Activated CD8-positive, alpha-beta memory T cell treated with anti-CD3 and anti-CD28 coated beads, Interleukin-2, amount 10 ng/mL, durations not matched to agents 7 days and 5 days (primary cell): Measurements from ENCODE around the gene WDR26. TPM values are rescaled to one million over a fixed set of nuclear protein-coding genes. Genes with fewer than 3 reads are reported as not detected.

ENCODE experiments used
- ATAC-seq: fragments of 150-1000 bp; cut with Tn5 transposase; one replicate; pipeline ENCODE4 v1.10.0; 2021; ENCODE audit warnings: moderate library complexity
- CTCF ChIA-PET: fragments of 350-600 bp; sonication (Branson Sonifier 250); formaldehyde crosslinking; loops from one replicate; lab custom pipeline; 2021; ENCODE audit warnings: antibody characterized with exemption; lab: Charles Lee
- DNase-seq: peaks from one replicate; pipeline ENCODE4 v3.0.0-alpha.2; 2020
- H3K27ac Mint-ChIP-seq: one replicate; pipeline ENCODE4 v1.8.0; 2021; ENCODE audit warnings: mild to moderate bottlenecking, mixed read lengths
- H3K27me3 Mint-ChIP-seq: one replicate; pipeline ENCODE4 v1.8.0; 2021; ENCODE audit warnings: mixed read lengths
- H3K36me3 Mint-ChIP-seq: one replicate; pipeline ENCODE4 v1.8.0; 2021; ENCODE audit warnings: mild to moderate bottlenecking, mixed read lengths
- H3K4me1 Mint-ChIP-seq: one replicate; pipeline ENCODE4 v1.8.0; 2021; ENCODE audit warnings: mixed read lengths
- H3K4me3 Mint-ChIP-seq: one replicate; pipeline ENCODE4 v1.8.0; 2021; ENCODE audit warnings: mild to moderate bottlenecking, moderate library complexity, mixed read lengths
- H3K9me3 Mint-ChIP-seq: one replicate; pipeline ENCODE4 v1.8.0; 2022; ENCODE audit warnings: low read depth, mixed read lengths
- total RNA-seq, 2 experiments: library from RNA; stranded (reverse); gene quantifications; one replicate each; pipeline ENCODE4 v1.2.3, GENCODE V29; 2021

The WDR26 gene
- total RNA-seq, 2 experiments from 2014 or later, result 79.0 to 84.2 TPM

DNA sequence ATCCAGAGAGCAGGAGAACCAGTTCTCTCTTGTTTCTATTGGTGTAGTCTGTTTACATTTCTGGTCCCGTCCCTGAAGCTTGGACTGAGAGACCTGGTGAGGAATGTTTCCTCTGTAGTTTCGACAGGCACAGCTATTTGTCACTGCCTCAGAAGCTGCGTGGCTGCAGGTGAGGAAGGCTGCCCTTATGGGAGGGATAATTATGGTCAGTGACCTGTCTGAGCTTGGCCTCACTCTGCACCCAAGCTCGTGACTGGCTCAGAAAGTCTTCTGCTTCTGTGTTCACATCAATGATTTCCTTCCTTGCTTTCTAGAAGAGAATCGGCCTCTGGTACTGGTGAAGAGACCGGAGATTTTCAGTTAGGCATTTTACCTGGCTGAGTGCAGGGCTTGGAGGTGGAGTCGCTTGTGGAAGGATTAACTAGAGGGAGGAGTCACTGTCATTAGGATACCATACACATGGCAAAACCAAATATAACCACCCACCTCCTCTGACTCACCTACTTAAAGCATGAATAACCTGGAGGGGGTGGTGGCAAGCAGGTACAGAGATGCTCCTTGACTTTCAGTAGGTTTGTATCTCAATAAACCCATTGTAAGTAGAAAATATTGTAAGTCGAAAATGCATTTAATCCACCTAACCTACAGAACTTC is 19.9 kb upstream of the WDR26 start:
- Mint-ChIP-seq H3K9me3 (no peaks in the 10 kb centered on the region), H3K4me1 (peaks cover 33% of the 10 kb centered on the region), H3K4me3 (no peak overlapping the region), H3K27me3 (no peaks in the 10 kb centered on the region), H3K36me3 (peaks cover 8% of the 10 kb centered on the region), H3K27ac (no peak overlapping the region)
- CTCF ChIA-PET, result interaction anchor here (2.4 kb wide), 1 partner anchor 12 kb away, joined by 6 read pairs; no protein-coding TSS in a partner anchor
- DNase-seq, result no peak
- no peak for ATAC-seq

DNA sequence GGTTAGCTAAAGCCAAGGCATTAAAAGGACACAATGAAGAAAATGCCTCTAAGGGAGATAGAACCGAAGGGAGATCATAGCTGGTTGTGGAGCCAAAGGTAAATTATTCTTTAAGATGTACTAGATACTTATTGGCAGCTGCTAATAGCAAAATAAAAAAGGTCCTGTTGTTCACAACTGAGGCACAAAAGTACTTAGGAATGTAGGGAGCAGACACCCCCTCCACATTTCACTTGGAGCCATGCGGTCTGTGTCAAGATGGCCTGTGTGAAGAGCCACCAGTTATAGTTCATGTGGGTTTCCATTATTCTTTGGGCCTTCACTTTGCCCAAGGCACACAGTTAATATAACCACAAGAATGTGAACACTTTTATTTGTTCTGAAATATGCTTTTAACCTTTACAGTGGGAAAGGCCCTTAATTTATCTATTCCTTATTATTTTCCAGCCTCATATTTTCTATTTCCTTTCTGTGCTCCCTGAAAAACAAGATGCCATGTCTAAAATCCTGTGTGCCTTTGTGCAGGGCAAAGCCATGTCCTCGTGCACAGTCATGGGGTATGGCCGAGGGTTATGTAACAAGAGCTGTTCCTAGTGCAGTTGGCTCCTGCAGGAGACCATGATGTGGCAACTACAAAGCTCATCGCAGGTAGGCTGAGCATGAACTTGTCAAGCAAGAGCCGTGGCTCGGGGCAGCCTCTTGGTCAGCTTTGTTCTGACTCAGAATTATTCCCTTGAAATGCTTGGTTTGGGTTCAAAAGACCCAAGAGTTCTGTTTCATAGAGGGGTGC is 16.2 kb upstream of the WDR26 start:
- CTCF ChIA-PET, result interaction anchor here (0.6 to 1.8 kb wide), 4 partner anchors 12 to 335 kb away, joined by 3 to 7 read pairs (median 4); partner anchors contain the start of gene WDR26
- ATAC-seq, result no peak
- no peak for DNase-seq
- Mint-ChIP-seq H3K36me3 (peaks cover 9% of the 10 kb centered on the region), H3K27ac (no peak overlapping the region), H3K4me1 (peaks cover 14% of the 10 kb centered on the region), H3K4me3 (no peak overlapping the region), H3K27me3 (no peaks in the 10 kb centered on the region), H3K9me3 (no peaks in the 10 kb centered on the region)

DNA sequence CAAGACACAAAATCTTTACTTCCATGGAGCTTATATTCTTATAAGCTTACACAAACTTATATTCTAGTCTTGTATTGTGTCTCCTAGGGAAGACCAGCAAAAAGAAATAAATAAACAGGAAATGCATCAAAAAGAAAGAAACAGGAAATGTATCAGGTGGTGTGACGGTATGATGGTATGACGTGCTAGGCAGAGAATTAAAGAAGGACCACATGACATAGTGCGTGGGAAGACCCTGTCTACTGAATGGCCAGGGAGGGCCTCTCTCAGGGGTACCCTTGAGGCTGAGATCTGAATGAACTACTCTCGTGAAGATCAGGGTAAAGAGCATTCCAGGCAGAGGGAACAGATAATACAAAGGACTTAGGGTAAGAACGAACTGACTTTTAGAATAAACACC is 15.6 kb upstream of the WDR26 start:
- CTCF ChIA-PET, result no interaction called here
- peak overlapping the region; percentile 46 for H3K27ac Mint-ChIP-seq
- H3K27me3 Mint-ChIP-seq, result no peaks in the 10 kb centered on the region
- DNase-seq (no peak), ATAC-seq (no peak)
- peaks cover 9% of the 10 kb centered on the region for H3K36me3 Mint-ChIP-seq
- H3K9me3 Mint-ChIP-seq, result no peaks in the 10 kb centered on the region
- H3K4me3 Mint-ChIP-seq, result no peak overlapping the region
- H3K4me1 Mint-ChIP-seq, result peaks cover 14% of the 10 kb centered on the region

DNA sequence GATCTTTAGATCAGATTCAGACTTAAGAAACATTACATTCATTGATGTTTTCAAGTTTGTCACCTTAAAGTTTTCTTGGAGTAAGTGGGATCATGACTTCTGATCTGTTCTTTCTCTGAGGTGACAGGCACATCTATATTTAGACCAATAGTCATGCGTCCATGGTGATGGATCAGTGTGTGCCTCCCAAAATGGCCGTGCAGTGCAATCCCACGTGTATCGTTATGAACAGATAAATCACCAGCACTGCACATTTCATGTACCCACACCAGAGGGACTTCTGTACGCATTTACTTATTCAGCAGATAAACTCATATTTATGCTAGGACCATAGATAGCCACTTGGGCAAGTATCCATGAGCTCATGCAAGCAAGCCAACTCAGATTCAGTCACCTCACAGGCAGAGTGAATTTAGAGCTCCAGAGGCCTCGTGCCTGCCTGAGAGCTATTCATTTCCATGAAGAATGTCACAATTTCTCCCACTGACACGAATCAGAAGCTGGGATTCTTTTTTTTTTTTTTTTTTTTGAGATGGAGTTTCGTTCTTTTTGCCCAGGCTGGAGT is 13.9 kb upstream of the WDR26 start:
- CTCF ChIA-PET, result interaction anchor here (3.4 kb wide), 1 partner anchor 9 kb away, joined by 17 read pairs; no protein-coding TSS in a partner anchor
- ATAC-seq (no peak), DNase-seq (no peak)
- Mint-ChIP-seq H3K9me3 (no peaks in the 10 kb centered on the region), H3K27me3 (no peaks in the 10 kb centered on the region), H3K4me3 (no peak overlapping the region), H3K27ac (no peak overlapping the region), H3K4me1 (peaks cover 12% of the 10 kb centered on the region), H3K36me3 (peaks cover 9% of the 10 kb centered on the region)

DNA sequence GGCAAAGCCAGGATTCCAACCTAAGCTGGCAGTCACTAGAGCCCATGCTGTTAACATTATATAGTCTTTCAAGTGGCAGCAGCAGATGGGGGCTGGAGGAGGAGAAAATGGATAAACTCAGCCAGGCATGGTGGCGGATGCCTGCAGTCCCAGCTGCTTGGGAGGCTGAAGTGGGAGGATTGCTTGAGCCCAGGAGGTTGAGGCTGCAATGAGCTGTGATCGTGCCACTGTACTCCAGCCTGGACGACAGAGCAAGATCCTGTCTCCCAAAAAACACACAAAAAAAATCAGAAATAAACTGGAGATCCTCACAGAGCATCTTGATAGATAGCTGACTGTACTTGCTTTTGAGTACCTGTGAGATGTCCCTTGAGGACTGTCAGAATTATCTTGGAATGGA is 13.4 kb upstream of the WDR26 start:
- ATAC-seq (no peak), DNase-seq (no peak)
- Mint-ChIP-seq H3K9me3 (no peaks in the 10 kb centered on the region), H3K27ac (no peak overlapping the region), H3K27me3 (no peaks in the 10 kb centered on the region), H3K4me3 (no peak overlapping the region), H3K4me1 (peaks cover 12% of the 10 kb centered on the region), H3K36me3 (peaks cover 9% of the 10 kb centered on the region)
- CTCF ChIA-PET, result interaction anchor here (3.4 kb wide), 1 partner anchor 9 kb away, joined by 17 read pairs; no protein-coding TSS in a partner anchor

DNA sequence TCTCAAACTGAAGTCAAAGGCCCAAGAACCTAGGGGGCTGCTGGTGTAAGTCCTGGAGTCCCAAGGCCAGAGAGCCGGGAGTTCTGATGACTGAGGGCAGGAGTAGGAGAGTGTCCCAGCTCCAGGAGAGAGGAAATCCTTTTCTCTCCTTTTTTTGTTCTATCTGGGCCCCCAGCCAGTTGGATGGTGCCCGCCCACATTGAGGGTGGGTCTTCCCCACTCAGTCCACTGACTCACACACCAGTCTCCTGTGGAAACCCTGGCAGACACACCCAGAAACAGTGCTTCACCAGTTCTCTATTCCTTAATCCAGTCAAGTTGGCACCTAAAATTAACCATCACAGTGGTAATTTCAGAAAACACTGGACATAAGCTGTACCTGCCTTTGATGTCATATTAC is 12.7 kb upstream of the WDR26 start:
- no peak for DNase-seq
- Mint-ChIP-seq H3K36me3 (peaks cover 9% of the 10 kb centered on the region), H3K4me1 (peaks cover 12% of the 10 kb centered on the region), H3K9me3 (no peaks in the 10 kb centered on the region), H3K4me3 (no peak overlapping the region), H3K27ac (no peak overlapping the region), H3K27me3 (no peaks in the 10 kb centered on the region)
- CTCF ChIA-PET, result interaction anchor here (1.1 to 3.4 kb wide), 2 partner anchors 10 to 15 kb away, joined by 4 to 17 read pairs; no protein-coding TSS in a partner anchor
- ATAC-seq, result no peak

DNA sequence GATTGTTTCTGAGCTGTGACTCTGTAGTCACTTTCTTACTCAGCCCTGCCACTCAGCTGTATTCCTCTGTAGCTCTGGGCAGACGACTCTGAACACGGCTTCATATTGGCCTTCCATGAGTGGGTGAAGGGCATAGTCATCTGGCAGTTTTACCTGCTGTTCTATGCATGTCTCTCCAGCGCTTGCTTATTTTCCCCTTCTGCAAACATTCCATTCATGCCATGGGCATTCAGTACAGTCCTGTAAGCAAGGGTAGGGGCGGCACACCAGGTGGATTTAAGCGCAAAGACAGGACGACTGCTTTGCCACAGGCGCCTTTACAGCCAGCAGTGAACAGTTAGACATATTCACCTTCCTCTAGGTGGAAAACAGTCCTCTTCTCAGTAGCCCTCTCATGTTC is 4.4 kb upstream of the WDR26 start:
- H3K36me3 Mint-ChIP-seq, result peaks cover 1% of the 10 kb centered on the region
- no peaks in the 10 kb centered on the region for H3K9me3 Mint-ChIP-seq
- ATAC-seq (no peak), DNase-seq (no peak)
- CTCF ChIA-PET, result interaction anchor here (2.2 to 2.4 kb wide), 2 partner anchors 12 to 19 kb away, joined by 7 to 11 read pairs; no protein-coding TSS in a partner anchor
- peaks cover 27% of the 10 kb centered on the region for H3K4me1 Mint-ChIP-seq
- H3K4me3 Mint-ChIP-seq, result no peak overlapping the region
- H3K27me3 Mint-ChIP-seq, result no peaks in the 10 kb centered on the region
- no peak overlapping the region for H3K27ac Mint-ChIP-seq

DNA sequence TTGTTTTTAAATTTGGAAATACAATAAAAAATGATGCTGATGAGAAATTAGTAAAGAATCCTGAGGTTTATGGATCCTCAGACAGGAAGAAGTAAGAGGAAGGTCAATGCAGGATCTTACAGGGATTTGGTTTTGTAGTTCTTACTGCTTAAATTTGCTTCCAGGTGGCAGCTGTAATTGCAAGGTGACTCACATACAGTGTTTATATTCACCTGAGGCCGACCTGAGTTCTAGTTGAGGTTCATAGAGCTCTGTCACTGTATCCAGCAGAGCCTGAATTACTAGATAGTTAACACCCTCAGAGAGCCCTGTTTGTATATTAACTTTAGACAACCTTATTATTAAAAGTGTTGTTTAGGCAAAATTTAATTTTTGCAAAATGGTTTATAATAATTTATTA is 1.4 kb upstream of the WDR26 start:
- H3K4me3 Mint-ChIP-seq, result peak overlapping the region; percentile 90
- CTCF ChIA-PET, result interaction anchor here (1.3 to 2.0 kb wide), 4 partner anchors 10 to 329 kb away, joined by 3 to 10 read pairs (median 4); no protein-coding TSS in a partner anchor
- H3K9me3 Mint-ChIP-seq, result no peaks in the 10 kb centered on the region
- peaks cover 19% of the 10 kb centered on the region for H3K36me3 Mint-ChIP-seq
- no peaks in the 10 kb centered on the region for H3K27me3 Mint-ChIP-seq
- peak overlapping the region; percentile 96 for H3K27ac Mint-ChIP-seq
- ATAC-seq (no peak), DNase-seq (no peak)
- peaks cover 47% of the 10 kb centered on the region for H3K4me1 Mint-ChIP-seq

DNA sequence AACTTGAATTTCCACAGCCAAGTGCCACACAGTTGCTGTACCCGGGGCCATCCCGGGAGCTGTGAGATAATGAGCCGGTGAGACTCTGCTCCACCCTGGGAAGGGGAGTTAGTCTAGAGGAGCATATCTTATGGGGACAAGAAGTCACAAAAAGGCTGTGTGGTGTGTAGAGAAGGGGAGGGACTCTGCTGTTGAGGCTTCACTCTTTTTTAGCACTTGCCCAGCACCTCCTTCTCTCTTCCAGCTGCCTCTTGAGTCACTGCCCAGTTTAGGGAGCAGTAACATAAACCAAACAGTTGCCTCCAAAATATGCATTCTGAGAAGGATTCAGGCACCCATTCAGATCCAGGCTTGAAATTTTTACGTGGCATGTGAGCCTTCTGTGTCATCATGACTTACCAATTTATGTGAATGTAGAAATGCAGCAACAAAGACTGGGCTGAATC is 744 bp upstream of the WDR26 start:
- no peaks in the 10 kb centered on the region for H3K27me3 Mint-ChIP-seq
- CTCF ChIA-PET, result interaction anchor here (1.2 to 5.9 kb wide), 5 partner anchors 9 to 328 kb away, joined by 4 to 34 read pairs (median 5); no protein-coding TSS in a partner anchor
- H3K27ac Mint-ChIP-seq, result peak overlapping the region; percentile 96
- H3K36me3 Mint-ChIP-seq, result peaks cover 24% of the 10 kb centered on the region
- H3K4me1 Mint-ChIP-seq, result peaks cover 53% of the 10 kb centered on the region
- ATAC-seq (peak; percentile 3), DNase-seq (no peak)
- no peaks in the 10 kb centered on the region for H3K9me3 Mint-ChIP-seq
- H3K4me3 Mint-ChIP-seq, result peak overlapping the region; percentile 90

DNA sequence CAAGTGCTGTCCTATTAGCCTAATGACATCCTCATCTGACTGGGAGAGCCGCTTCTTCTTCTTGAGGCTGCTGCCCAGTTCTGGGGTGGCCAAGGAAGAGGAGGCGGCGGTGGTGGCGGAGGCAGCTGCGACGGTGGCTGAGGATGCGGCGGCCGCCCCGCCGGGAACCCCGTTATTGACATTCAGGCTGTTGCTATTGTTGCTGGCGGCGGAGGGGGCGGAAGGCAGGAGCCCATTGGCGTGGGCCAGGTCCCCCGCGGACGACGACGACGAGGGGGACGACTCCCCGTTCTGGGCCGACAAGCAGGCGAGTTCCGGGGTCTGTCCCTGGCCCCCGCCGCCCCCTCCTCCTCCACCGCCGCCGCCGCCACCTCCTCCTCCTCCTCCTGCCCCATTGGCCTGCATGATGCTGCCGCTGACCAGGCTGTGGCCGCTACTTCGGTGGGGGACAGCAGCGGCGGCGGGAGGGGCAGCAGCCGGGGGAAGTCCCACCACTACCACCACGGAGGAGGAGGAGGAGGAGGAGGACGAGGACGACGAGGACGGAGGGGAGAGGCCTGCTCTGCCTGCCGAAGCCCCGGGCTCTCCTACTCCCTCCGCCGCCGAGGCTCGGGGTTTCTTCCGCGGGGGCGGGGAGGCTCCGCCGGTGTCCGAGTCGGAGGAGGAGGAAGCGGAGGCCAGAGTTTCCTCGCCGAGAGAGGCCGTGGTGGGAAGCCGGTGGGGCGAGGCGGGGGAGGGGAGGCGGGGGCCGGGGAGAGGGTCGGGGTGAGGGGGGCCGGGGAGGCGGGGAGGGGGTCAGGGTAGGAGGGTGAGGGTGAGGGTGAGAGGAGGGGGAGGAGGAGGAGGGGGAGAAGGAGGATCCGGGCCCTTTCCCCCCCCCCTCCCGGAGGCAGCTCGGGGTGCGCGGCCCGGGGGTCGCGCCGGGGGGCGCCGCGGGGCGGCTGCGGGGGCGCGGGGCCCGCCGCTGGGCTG is 610 bp downstream of the WDR26 start:
- Mint-ChIP-seq H3K27me3 (no peaks in the 10 kb centered on the region), H3K4me1 (peaks cover 58% of the 10 kb centered on the region), H3K36me3 (peaks cover 27% of the 10 kb centered on the region), H3K9me3 (no peaks in the 10 kb centered on the region), H3K4me3 (peak overlapping the region; percentile 90), H3K27ac (peak overlapping the region; percentile 83)
- peak; percentile 18 for ATAC-seq
- peak; percentile 69 for DNase-seq
- CTCF ChIA-PET, result interaction anchor here (1.2 to 5.9 kb wide), 4 partner anchors 10 to 100 kb away, joined by 4 to 34 read pairs (median 5); no protein-coding TSS in a partner anchor

DNA sequence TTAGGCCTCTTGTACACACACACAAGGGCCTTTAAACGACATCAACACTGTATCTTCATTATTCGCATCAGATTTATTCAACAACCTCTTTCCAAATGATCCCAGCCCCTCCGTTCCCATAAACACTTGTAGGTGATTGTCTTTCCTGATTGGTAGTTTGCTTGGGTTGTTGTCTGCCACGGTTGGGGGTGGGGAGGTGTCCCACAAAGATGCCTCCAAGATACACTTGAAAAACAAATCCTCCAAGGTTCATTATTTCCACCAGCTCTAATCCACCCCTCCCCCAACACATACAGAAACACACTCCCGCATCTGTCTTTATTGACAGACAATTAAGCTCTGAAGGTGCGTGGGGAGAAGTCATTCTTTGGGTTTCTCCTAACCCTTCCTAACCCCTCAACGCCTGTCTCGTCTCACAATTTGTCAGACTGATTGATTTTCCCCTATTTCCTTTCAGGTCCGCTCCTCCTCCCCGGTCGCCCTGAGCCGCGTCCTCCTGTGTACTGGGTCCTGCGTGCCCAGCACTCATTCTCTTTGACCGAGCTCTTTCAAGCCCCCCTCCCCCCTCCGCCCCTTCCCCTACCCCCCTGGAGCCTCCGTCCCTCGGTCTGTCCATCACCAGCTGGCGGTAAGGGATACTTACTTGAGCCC is 1.4 kb downstream of the WDR26 start:
- Mint-ChIP-seq H3K4me3 (peak overlapping the region; percentile 89), H3K36me3 (peaks cover 30% of the 10 kb centered on the region), H3K27ac (peak overlapping the region; percentile 83), H3K27me3 (no peaks in the 10 kb centered on the region), H3K9me3 (no peaks in the 10 kb centered on the region), H3K4me1 (peaks cover 56% of the 10 kb centered on the region)
- DNase-seq (peak; percentile 45), ATAC-seq (peak; percentile 6)
- CTCF ChIA-PET, result interaction anchor here (1.6 to 5.9 kb wide), 4 partner anchors 15 to 319 kb away, joined by 4 to 34 read pairs (median 6); partner anchors contain the start of gene FBXO28

DNA sequence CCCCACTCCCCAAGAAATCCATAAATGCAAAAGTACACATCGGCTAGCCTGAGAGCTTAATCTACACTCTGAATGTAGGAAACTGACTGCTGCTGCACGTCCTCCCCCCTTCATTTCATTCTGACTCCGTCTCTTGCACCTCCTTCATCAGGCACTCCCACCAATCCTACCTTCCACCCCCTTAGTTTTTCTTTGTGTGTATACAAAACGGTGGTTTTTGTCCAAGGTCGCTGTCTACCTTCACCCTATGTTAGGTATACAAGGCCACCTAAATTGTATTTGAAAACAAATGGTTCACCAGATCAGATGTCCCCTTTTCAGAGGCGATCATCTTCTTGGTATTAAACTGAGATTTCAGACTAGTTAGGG is 1.9 kb downstream of the WDR26 start:
- ATAC-seq (no peak), DNase-seq (peak; percentile 54)
- peaks cover 60% of the 10 kb centered on the region for H3K4me1 Mint-ChIP-seq
- peak overlapping the region; percentile 89 for H3K4me3 Mint-ChIP-seq
- H3K9me3 Mint-ChIP-seq, result no peaks in the 10 kb centered on the region
- CTCF ChIA-PET, result interaction anchor here (1.6 to 5.9 kb wide), 4 partner anchors 15 to 318 kb away, joined by 4 to 34 read pairs (median 6); partner anchors contain the start of gene FBXO28
- no peaks in the 10 kb centered on the region for H3K27me3 Mint-ChIP-seq
- peak overlapping the region; percentile 83 for H3K27ac Mint-ChIP-seq
- H3K36me3 Mint-ChIP-seq, result peaks cover 34% of the 10 kb centered on the region
